RWPE2 (cell line): ENCODE data around the gene SOX21.
A peak's percentile ranks its signal among the peaks of the same experiment; 100 is the strongest.

Source experiments
- ATAC-seq: fragments of 200-7000 bp; cut with Tn5 transposase; 3 replicates; pipeline ENCODE4 v1.9.1; 2021; ENCODE audit warnings: low read depth
- DNase-seq: peaks from one replicate; pipeline ENCODE4 v3.0.0-alpha.2; 2020; ENCODE audit warnings: low spot score
- H3K27ac ChIP-seq: fragments of 450-650 bp; 2 replicates; pipeline ENCODE4 v1.5.1; 2017; ENCODE audit warnings: mild to moderate bottlenecking; ENCODE audit not compliant: poor library complexity, severe bottlenecking
- H3K27me3 ChIP-seq: fragments of 250-450 bp; sonication (Bioruptor Pico); 2 replicates; pipeline ENCODE4 v1.5.1; 2021; ENCODE audit warnings: mild to moderate bottlenecking, moderate library complexity; ENCODE audit not compliant: insufficient read depth, poor library complexity, severe bottlenecking
- H3K36me3 ChIP-seq: fragments of 250-450 bp; sonication (Bioruptor Pico); 2 replicates; pipeline ENCODE4 v1.5.1; 2020; ENCODE audit warnings: low read depth, mild to moderate bottlenecking, moderate library complexity
- H3K4me1 ChIP-seq: fragments of 250-450 bp; sonication (Bioruptor Pico); 2 replicates; pipeline ENCODE4 v1.5.1; 2021; ENCODE audit warnings: mild to moderate bottlenecking, moderate library complexity; ENCODE audit not compliant: insufficient read depth, poor library complexity, severe bottlenecking
- H3K4me3 ChIP-seq: fragments of 250-450 bp; sonication (Bioruptor Pico); 2 replicates; pipeline ENCODE4 v1.5.1; 2021; ENCODE audit warnings: mild to moderate bottlenecking, moderate library complexity; ENCODE audit not compliant: severe bottlenecking
- H3K9me3 ChIP-seq: fragments of 250-450 bp; sonication (Bioruptor Pico); 2 replicates; pipeline ENCODE4 v1.5.1; 2021; ENCODE audit warnings: mild to moderate bottlenecking, moderate library complexity; ENCODE audit not compliant: severe bottlenecking
- TF ChIP-seq, protein P1 (sequence below): fragments of 450-650 bp; IDR thresholded peaks from one replicate; pipeline ENCODE4 v1.5.1; 2017; ENCODE audit warnings: mild to moderate bottlenecking, moderate library complexity; ENCODE audit not compliant: poor library complexity, severe bottlenecking

SOX21 gene

GRCh38 chr13:94661406-94661805 lies 50.9 kb downstream of the SOX21 start:
- no peak overlapping the region for H3K4me3 ChIP-seq
- no peaks in the 10 kb centered on the region for H3K36me3 ChIP-seq
- H3K9me3 ChIP-seq, result no peaks in the 10 kb centered on the region
- TF ChIP-seq, protein P1, sequence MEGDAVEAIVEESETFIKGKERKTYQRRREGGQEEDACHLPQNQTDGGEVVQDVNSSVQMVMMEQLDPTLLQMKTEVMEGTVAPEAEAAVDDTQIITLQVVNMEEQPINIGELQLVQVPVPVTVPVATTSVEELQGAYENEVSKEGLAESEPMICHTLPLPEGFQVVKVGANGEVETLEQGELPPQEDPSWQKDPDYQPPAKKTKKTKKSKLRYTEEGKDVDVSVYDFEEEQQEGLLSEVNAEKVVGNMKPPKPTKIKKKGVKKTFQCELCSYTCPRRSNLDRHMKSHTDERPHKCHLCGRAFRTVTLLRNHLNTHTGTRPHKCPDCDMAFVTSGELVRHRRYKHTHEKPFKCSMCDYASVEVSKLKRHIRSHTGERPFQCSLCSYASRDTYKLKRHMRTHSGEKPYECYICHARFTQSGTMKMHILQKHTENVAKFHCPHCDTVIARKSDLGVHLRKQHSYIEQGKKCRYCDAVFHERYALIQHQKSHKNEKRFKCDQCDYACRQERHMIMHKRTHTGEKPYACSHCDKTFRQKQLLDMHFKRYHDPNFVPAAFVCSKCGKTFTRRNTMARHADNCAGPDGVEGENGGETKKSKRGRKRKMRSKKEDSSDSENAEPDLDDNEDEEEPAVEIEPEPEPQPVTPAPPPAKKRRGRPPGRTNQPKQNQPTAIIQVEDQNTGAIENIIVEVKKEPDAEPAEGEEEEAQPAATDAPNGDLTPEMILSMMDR, result no peak
- H3K27ac ChIP-seq, result no peak overlapping the region
- no peaks in the 10 kb centered on the region for H3K27me3 ChIP-seq
- peaks cover 7% of the 10 kb centered on the region for H3K4me1 ChIP-seq
- ATAC-seq (no peak), DNase-seq (no peak)

GRCh38 chr13:94660695-94661326 lies 51.5 kb downstream of the SOX21 start:
- ATAC-seq (no peak), DNase-seq (no peak)
- TF ChIP-seq, protein P1, result peak; percentile 46
- H3K4me1 ChIP-seq, result peaks cover 10% of the 10 kb centered on the region
- H3K36me3 ChIP-seq, result no peaks in the 10 kb centered on the region
- no peaks in the 10 kb centered on the region for H3K27me3 ChIP-seq
- H3K9me3 ChIP-seq, result no peaks in the 10 kb centered on the region
- no peak overlapping the region for H3K4me3 ChIP-seq
- H3K27ac ChIP-seq, result no peak overlapping the region
